Measurements from ENCODE around the gene CD58.

DNA sequence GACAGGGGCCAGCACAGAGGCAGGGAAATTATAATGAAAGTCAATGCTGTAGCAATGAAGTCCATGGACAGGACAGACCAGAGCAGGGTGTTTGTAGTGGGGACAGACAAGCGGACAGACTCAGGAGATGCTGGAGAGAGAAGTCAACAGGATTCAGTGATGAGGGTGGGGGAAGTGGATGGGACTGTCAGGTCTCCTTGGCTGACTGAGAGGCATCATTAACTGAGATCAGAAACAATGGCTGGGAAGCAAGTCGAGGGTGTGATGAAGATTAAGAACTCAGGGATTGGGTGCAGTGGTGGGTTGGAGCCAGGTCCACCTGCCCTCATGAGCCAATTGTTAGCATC is 25.5 kb downstream of the CD58 start:
- TF ChIP-seq, protein P1, sequence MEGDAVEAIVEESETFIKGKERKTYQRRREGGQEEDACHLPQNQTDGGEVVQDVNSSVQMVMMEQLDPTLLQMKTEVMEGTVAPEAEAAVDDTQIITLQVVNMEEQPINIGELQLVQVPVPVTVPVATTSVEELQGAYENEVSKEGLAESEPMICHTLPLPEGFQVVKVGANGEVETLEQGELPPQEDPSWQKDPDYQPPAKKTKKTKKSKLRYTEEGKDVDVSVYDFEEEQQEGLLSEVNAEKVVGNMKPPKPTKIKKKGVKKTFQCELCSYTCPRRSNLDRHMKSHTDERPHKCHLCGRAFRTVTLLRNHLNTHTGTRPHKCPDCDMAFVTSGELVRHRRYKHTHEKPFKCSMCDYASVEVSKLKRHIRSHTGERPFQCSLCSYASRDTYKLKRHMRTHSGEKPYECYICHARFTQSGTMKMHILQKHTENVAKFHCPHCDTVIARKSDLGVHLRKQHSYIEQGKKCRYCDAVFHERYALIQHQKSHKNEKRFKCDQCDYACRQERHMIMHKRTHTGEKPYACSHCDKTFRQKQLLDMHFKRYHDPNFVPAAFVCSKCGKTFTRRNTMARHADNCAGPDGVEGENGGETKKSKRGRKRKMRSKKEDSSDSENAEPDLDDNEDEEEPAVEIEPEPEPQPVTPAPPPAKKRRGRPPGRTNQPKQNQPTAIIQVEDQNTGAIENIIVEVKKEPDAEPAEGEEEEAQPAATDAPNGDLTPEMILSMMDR (IDR thresholded peaks at IDR 0.05) = no peak
- TF ChIP-seq POLR2A (IDR thresholded peaks at IDR 0.05) = no peak
